D721Med (cell line): ENCODE measurements around the gene MACF1.
"Not testable (repeated sequence)": the region's sequence is repeated elsewhere in the genome, so short reads cannot be mapped to it uniquely, and the experiment has no call there.

Source experiments
- DNase-seq: peaks from one replicate; pipeline ENCODE4 v3.0.0; 2011; ENCODE audit warnings: low spot score; ENCODE audit not compliant: insufficient read length
- FAIRE-seq: peaks from 2 replicates; lab custom pipeline; 2011; peaks lifted over from hg19 to GRCh38; lab: Jason Lieb, UNC
- TF ChIP-seq, protein P1 (sequence below): IDR thresholded peaks from 2 replicates; pipeline ENCODE4 v1.5.1; 2012; ENCODE audit warnings: mild to moderate bottlenecking, control low read depth; ENCODE audit not compliant: insufficient read depth; ENCODE audit errors: missing control alignments

Gene MACF1

GRCh38 chr1:39507230-39507928, 302.9 kb downstream of the MACF1 start:
- TF ChIP-seq, protein P1, sequence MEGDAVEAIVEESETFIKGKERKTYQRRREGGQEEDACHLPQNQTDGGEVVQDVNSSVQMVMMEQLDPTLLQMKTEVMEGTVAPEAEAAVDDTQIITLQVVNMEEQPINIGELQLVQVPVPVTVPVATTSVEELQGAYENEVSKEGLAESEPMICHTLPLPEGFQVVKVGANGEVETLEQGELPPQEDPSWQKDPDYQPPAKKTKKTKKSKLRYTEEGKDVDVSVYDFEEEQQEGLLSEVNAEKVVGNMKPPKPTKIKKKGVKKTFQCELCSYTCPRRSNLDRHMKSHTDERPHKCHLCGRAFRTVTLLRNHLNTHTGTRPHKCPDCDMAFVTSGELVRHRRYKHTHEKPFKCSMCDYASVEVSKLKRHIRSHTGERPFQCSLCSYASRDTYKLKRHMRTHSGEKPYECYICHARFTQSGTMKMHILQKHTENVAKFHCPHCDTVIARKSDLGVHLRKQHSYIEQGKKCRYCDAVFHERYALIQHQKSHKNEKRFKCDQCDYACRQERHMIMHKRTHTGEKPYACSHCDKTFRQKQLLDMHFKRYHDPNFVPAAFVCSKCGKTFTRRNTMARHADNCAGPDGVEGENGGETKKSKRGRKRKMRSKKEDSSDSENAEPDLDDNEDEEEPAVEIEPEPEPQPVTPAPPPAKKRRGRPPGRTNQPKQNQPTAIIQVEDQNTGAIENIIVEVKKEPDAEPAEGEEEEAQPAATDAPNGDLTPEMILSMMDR, result peak; percentile 35
- FAIRE-seq (no peak), DNase-seq (no peak)

DNA sequence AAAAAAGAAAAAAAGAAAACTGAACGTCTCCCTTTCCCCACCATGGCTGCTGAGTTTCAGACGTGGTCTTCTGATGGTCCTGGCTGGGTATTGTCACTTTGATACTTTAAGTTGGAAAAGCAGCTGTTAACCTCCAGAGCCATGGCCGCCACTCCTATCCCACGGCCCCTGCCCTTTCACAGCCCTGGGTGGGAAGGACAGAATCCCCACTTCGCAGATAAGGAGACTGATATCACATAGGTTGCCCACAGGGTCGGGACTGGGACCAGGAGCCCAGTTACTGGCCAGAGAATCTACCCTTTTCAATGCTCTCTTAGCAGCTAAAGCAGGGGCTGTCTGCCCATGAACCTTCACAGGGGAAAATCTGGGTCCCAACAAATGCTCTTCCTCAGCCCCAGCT, 303.8 kb downstream of the MACF1 start:
- no peak for DNase-seq
- TF ChIP-seq, protein P1, result no peak
- no peak for FAIRE-seq

GRCh38 chr1:39508857-39509305, 304.4 kb downstream of the MACF1 start:
- DNase-seq (no peak), FAIRE-seq (no peak)
- TF ChIP-seq, protein P1, result no peak

DNA sequence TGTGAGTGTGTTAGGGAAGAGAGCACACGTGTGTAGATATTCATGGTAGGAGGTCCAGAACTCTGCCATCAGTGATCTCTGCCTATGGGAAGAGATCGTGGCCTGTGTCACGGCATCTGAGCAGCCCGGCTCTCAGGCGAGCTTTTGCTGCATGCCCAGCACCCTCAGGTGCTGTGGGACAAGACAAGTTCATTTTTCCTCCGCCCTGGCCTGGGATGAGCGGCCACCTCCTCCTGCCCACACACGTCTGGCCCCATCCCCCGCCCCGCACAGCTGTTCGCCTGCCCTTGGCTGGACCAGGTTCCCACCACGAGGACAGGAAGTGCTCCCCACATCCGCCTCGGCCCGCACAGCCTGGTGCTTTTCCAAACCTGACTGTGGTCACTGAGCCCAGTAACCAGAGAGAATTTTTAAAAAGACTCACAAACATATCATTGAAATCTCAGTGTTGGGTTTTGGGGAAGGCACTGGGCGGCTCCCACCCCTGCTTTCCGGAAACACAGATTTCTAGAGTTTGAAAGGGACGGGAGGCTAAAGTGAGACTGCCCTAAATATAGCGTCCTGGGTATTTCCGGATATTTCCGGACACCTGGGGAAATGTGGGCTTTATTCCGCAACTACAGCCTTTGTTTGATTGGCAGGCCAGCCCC, 305.0 kb downstream of the MACF1 start:
- FAIRE-seq (no peak), DNase-seq (no peak)
- TF ChIP-seq, protein P1, result no peak

- DNase-seq, FAIRE-seq: not testable (repeated sequence)
Observed at GRCh38 chr1:39510570-39511186, 306.2 kb downstream of the MACF1 start.

GRCh38 chr1:39511477-39511876, 307.0 kb downstream of the MACF1 start:
- DNase-seq, FAIRE-seq: not testable (repeated sequence)

- not testable (repeated sequence) for FAIRE-seq, DNase-seq
Observed at GRCh38 chr1:39512234-39512847, 307.8 kb downstream of the MACF1 start.

DNA sequence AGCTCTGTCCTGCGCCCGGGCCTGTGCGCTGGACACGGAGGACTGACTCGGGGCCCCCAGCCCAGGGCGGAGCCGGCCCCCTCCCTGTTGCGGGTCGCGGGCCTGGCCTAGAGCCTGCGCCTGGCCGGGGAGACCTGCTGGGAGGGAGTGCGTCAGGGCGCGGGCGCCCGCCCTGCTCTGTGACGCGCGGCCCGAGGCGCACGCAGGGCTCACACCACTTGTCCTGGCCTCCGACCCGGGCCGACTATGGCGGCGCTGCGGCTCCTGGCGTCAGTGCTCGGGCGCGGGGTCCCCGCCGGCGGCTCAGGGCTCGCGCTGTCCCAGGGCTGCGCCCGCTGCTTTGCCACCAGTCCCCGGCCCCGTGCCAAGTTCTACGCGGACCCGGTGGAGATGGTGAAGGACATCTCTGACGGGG, 310.2 kb downstream of the MACF1 start:
- DNase-seq, FAIRE-seq: not testable (repeated sequence)

DNA sequence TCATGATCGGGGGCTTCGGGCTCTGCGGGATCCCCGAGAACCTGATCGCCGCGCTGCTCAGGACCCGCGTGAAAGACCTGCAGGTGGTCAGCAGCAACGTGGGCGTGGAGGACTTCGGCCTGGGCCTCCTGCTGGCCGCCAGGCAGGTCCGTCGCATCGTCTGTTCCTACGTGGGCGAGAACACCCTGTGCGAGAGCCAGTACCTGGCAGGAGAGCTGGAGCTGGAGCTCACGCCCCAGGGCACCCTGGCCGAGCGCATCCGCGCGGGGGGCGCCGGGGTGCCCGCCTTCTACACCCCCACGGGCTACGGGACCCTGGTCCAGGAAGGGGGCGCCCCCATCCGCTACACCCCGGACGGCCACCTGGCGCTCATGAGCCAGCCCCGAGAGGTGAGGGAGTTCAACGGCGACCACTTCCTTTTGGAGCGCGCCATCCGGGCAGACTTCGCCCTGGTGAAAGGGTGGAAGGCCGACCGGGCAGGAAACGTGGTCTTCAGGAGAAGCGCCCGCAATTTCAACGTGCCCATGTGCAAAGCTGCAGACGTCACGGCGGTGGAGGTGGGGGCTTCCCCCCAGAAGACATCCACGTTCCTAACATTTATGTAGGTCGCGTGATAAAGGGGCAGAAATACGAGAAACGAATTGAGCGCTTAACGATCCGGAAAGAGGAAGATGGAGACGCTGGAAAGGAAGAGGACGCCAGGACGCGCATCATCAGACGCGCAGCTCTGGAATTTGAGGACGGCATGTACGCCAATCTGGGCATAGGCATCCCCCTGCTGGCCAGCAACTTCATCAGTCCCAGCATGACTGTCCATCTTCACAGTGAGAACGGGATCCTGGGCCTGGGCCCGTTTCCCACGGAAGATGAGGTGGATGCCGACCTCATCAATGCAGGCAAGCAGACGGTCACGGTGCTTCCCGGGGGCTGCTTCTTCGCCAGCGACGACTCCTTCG, 310.9 kb downstream of the MACF1 start:
- not testable (repeated sequence) for DNase-seq, FAIRE-seq

DNA sequence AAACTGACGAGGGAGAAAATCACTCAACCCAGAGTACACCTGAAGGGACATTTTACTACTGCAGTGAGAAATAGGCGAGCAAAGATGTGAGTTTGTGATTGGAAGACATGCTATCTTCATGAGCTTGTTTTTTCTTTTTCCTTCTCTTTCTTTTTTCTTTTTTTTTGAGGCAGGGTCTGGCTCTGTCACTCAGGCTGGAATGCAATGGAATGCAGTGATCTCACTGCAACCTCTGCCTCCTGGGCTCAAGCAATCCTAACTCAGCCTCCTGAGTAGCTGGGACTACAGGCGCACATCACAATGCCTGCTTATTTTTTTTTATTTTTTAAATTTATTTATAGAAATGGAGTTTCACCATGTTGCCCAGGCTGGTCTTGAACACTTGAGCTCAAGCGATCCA, 312.3 kb downstream of the MACF1 start:
- FAIRE-seq, DNase-seq: not testable (repeated sequence)

DNA sequence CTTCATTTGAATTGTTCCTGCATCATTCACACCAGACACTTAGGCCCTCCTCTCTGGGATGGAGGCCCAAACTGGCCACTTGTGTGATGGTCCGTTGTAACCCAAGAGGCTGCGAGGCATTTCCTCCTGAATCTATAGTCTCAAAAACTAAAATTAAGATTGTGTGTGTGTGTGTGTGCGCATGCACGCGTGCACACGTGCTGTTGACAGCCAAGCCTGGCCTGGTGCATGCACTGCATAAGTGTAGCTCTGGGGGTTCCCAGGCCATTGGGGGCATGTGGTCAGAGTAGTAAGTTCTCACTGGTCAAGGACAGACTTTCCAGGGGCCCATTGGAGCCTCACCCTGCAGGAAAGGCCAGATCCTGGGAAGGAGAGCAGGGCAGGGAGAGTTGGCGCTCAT, 313.4 kb downstream of the MACF1 start:
- not testable (repeated sequence) for DNase-seq, FAIRE-seq

DNA sequence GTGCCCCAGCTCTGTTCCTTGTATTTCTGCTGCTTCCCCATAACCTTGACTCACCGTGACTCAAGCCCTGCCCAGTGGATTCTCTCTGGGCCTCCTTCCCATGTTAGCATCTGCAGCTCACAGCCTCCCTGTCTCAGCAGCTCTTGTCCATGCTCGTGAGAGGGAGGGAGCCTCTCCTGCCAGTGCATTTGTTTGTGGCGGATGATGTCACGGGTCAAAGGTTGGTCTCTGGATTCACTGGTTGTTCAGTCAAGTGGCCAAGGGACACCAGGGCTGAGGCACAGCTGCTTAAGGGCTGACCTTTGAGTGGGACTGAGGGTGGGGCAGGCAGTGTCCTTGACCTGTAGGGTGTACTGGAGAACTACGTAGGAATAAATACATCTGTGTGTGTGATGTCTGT, 314.9 kb downstream of the MACF1 start:
- FAIRE-seq, DNase-seq: not testable (repeated sequence)

DNA sequence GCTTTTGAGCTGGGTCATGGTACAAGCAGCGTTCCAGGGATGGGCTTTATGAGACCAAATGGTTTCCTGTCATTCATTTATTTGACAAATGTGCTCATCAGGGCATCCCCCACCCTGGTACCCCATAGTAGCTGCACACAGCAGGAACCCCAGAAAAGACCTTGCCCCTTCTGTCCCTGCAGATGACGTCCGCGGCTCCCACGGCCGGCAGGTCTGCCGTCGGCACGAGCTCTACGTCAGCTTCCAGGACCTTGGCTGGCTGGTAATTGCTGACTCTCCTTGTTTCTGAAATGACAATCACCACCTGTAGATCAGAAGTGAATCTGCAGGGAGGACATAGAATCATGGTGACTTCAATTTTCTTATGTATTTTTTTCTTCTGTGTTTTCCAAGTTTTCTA, 317.7 kb downstream of the MACF1 start:
- not testable (repeated sequence) for FAIRE-seq, DNase-seq
